ENCODE data around the gene STARD6. TPM values are rescaled to one million over a fixed set of nuclear protein-coding genes. Genes with fewer than 3 reads are reported as not detected.

STARD6 gene
- total and polyA plus RNA-seq, 5 donors: not detected

- 97% methylated on average over 4 of the region's 4 CpGs for WGBS
- no peaks in the 10 kb centered on the region for H3K27me3 ChIP-seq (ENCODE audit: control insufficient read depth, insufficient read depth)
- intact Hi-C loops (cut with DNase I): no loop called here
- H3K4me3 ChIP-seq (ENCODE audit: low read length): no peak overlapping the region
- H3K9me3 ChIP-seq (ENCODE audit: control insufficient read depth, low read length): no peaks in the 10 kb centered on the region
- DNase-seq (no peak), ATAC-seq (no peak)
- no peak overlapping the region for H3K27ac ChIP-seq (ENCODE audit: low read length)
- H3K4me1 ChIP-seq (ENCODE audit: control insufficient read depth, insufficient read depth, low read length): no peaks in the 10 kb centered on the region
Measured at GRCh38 chr18:54294274-54294673, 63.4 kb downstream of the STARD6 start.

GRCh38 chr18:54284981-54285785 is 72.5 kb downstream of the STARD6 start:
- Histone ChIP-seq H3K9me3 (ENCODE audit: control insufficient read depth, low read length) (no peaks in the 10 kb centered on the region), H3K4me1 (ENCODE audit: control insufficient read depth, insufficient read depth, low read length) (no peaks in the 10 kb centered on the region), H3K27me3 (ENCODE audit: control insufficient read depth, insufficient read depth) (no peaks in the 10 kb centered on the region), H3K4me3 (ENCODE audit: low read length) (no peak overlapping the region), H3K27ac (ENCODE audit: low read length) (no peak overlapping the region)
- intact Hi-C loops (cut with DNase I): no loop called here
- ATAC-seq: peak; percentile 86 to 94
- WGBS: 51% methylated on average over 8 of the region's 8 CpGs
- DNase-seq: peak; percentile 60 to 82 (median 75)

- Histone ChIP-seq H3K27ac (ENCODE audit: low read length) (no peak overlapping the region), H3K4me3 (ENCODE audit: low read length) (no peak overlapping the region), H3K27me3 (ENCODE audit: control insufficient read depth, insufficient read depth) (no peaks in the 10 kb centered on the region), H3K4me1 (ENCODE audit: control insufficient read depth, insufficient read depth, low read length) (no peaks in the 10 kb centered on the region), H3K9me3 (ENCODE audit: control insufficient read depth, low read length) (no peaks in the 10 kb centered on the region)
- WGBS: 95% methylated on average over 3 of the region's 3 CpGs
- no peak for ATAC-seq
- no peak for DNase-seq
- intact Hi-C loops (cut with DNase I): no loop called here
Measured at GRCh38 chr18:54284535-54284934, 73.1 kb downstream of the STARD6 start.

GRCh38 chr18:54280220-54280569 is 77.5 kb downstream of the STARD6 start:
- intact Hi-C loops (cut with DNase I): no loop called here
- no peaks in the 10 kb centered on the region for H3K9me3 ChIP-seq (ENCODE audit: control insufficient read depth, low read length)
- no peaks in the 10 kb centered on the region for H3K27me3 ChIP-seq (ENCODE audit: control insufficient read depth, insufficient read depth)
- no peaks in the 10 kb centered on the region for H3K4me1 ChIP-seq (ENCODE audit: control insufficient read depth, insufficient read depth, low read length)
- no peak for ATAC-seq
- H3K4me3 ChIP-seq (ENCODE audit: low read length): no peak overlapping the region
- DNase-seq: peak in 1 of 3 donors; percentile 25
- H3K27ac ChIP-seq (ENCODE audit: low read length): no peak overlapping the region

- no peak for DNase-seq
- Histone ChIP-seq H3K9me3 (ENCODE audit: control insufficient read depth, low read length) (no peaks in the 10 kb centered on the region), H3K27ac (ENCODE audit: low read length) (no peak overlapping the region), H3K4me1 (ENCODE audit: control insufficient read depth, insufficient read depth, low read length) (peaks cover 1% of the 10 kb centered on the region), H3K4me3 (ENCODE audit: low read length) (no peak overlapping the region), H3K27me3 (ENCODE audit: control insufficient read depth, insufficient read depth) (no peaks in the 10 kb centered on the region)
- intact Hi-C loops (cut with DNase I): loop anchor here in 1 of 4 donors (10.0 kb wide), 1 partner anchor 115 kb away; no protein-coding TSS in a partner anchor
- no peak for ATAC-seq
- WGBS: 93% methylated on average over 5 of the region's 5 CpGs
Measured at GRCh38 chr18:54279477-54280219, 78.0 kb downstream of the STARD6 start.

GRCh38 chr18:54278615-54279014 is 79.0 kb downstream of the STARD6 start:
- DNase-seq: no peak
- intact Hi-C loops (cut with DNase I): loop anchor here in 1 of 4 donors (10.0 kb wide), 1 partner anchor 114 kb away; no protein-coding TSS in a partner anchor
- H3K9me3 ChIP-seq (ENCODE audit: control insufficient read depth, low read length): no peaks in the 10 kb centered on the region
- no peak for ATAC-seq
- H3K27me3 ChIP-seq (ENCODE audit: control insufficient read depth, insufficient read depth): no peaks in the 10 kb centered on the region
- H3K27ac ChIP-seq (ENCODE audit: low read length): no peak overlapping the region
- WGBS: 94% methylated on average over 1 of the region's 1 CpG
- peaks cover 1% of the 10 kb centered on the region for H3K4me1 ChIP-seq (ENCODE audit: control insufficient read depth, insufficient read depth, low read length)
- no peak overlapping the region for H3K4me3 ChIP-seq (ENCODE audit: low read length)

GRCh38 chr18:54277899-54278298 is 79.8 kb downstream of the STARD6 start:
- H3K27ac ChIP-seq (ENCODE audit: low read length): no peak overlapping the region
- H3K27me3 ChIP-seq (ENCODE audit: control insufficient read depth, insufficient read depth): no peaks in the 10 kb centered on the region
- DNase-seq (no peak), ATAC-seq (peak in 1 of 2 donors; percentile 11)
- no peak overlapping the region for H3K4me3 ChIP-seq (ENCODE audit: low read length)
- intact Hi-C loops (cut with DNase I): loop anchor here in 1 of 4 donors (10.0 kb wide), 1 partner anchor 113 kb away; no protein-coding TSS in a partner anchor
- no peaks in the 10 kb centered on the region for H3K9me3 ChIP-seq (ENCODE audit: control insufficient read depth, low read length)
- 83% methylated on average over 3 of the region's 3 CpGs for WGBS
- peaks cover 1% of the 10 kb centered on the region for H3K4me1 ChIP-seq (ENCODE audit: control insufficient read depth, insufficient read depth, low read length)

Other genes starting within 250 kb of the STARD6 start
- 10 to 100 TPM; 48.8 to 68.2 (median 60.7) TPM for gene MBD2, start 133.2 kb downstream of the STARD6 start, total RNA-seq
- 27.3 TPM for gene MBD2, start 133.2 kb downstream of the STARD6 start, polyA plus RNA-seq
- 10 to 100 TPM; 21.6 to 30.0 (median 27.4) TPM for gene POLI, start 88.3 kb downstream of the STARD6 start, total RNA-seq
- gene POLI, start 88.3 kb downstream of the STARD6 start, polyA plus RNA-seq: 9.8 TPM
- gene C18orf54, start within 50 bp of the STARD6 start, total RNA-seq: 1 to 10 TPM in 3 of 4 donors, under 1 TPM in 1; 0.53 to 1.5 (median 1.2) TPM
- 0.66 TPM for gene C18orf54, start within 50 bp of the STARD6 start, polyA plus RNA-seq
- gene DYNAP, start 233.4 kb upstream of the STARD6 start, total RNA-seq: not detected
- not detected for gene DYNAP, start 233.4 kb upstream of the STARD6 start, polyA plus RNA-seq